CD4-positive, alpha-beta T cell treated with Interleukin-17A for 4 hours (primary cell): ENCODE results near the gene HEXD.
"Not testable (repeated sequence)": the region's sequence is repeated elsewhere in the genome, so short reads cannot be mapped to it uniquely, and the experiment has no call there.

ENCODE experiments used
- DNase-seq: peaks from one replicate; pipeline ENCODE4 v3.0.0-alpha.2; 2020; ENCODE audit warnings: mixed read lengths

Gene HEXD

GRCh38 chr17:82418001-82418986, at the start of gene HEXD, which contains the start of gene OGFOD3:
HEXD (plus strand) TSS chr17:82418347; CDS start chr17:82419800, 1,453 bp downstream.
OGFOD3 (minus strand) TSS chr17:82418586; CDS start chr17:82418485, 101 bp downstream.
- DNase-seq = peak; percentile 92

DNA sequence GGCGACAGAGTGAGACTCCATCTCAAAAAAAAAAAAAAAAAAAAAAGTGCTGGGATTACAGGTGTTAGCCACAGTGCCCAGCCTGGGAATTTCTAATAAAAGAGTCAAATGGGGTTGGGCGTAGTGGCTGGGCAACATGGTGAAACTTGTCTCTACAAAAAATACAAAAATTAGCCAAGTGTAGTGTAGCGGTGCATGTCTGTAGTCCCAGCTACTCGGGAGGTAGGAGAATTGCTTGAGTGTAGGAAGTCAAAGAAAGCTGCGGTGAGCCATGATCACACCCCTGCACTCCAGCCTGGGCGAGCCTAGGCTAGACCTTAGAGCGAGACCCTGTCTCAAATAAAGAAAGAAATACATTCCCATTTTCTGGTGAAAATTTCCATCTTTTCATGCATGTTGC, 48.9 kb upstream of the HEXD start:
- no peak for DNase-seq

- no peak for DNase-seq
Observed at GRCh38 chr17:82370471-82371332, 47.4 kb upstream of the HEXD start.

DNA sequence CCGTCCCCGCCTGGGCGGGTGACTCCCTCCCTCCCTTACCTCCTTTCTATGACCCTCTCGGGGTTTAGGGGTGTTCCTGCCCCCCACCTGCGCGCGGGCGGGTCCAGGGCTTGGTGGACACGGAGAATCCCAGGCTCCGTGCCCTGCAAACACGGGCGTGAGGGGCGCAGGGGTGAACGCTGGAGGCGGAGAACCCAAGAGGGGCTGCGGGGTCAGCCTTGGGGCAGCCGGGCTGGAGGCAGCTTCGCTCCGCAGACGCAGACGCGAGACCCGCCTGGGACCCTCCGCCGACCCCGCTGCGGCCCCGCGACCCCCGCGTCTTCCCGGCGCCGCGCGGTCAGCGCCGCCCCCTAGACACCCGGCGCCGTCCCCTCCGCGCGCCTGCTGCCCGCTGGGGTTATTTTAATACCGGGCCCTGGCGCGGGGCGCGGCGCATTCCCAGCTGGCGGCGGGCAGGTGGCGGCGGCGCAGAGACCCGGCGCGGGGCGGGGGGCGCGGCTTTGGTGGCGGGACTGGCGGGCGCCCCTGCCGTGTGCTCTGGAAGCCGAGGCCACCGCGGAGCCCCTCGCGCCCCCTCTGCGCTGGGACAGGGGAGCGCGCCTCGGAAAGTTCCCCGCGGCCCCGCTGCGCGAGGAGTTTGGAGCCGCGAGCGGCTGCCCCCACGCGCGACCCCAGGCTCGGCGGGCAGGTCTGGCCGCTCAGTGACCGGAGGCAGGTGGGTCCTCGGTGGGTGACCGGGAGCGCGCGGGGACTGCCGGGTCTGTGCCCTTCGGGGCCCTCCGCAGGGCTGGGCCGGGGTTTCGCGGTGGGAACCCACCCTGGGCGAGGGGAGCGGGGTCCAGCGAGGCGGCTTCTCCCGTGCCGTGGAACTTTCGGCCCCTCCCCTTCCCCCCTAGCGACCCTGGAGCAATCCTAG, 46.6 kb upstream of the HEXD start, which contains the start of gene UTS2R:
Gene UTS2R (plus strand): TSS at position 433 of the 916 bp plus-strand sequence. CDS start 2,560 bp downstream, outside the sequence.
- no peak for DNase-seq

GRCh38 chr17:82372249-82373071, 45.7 kb upstream of the HEXD start:
- DNase-seq = no peak

DNA sequence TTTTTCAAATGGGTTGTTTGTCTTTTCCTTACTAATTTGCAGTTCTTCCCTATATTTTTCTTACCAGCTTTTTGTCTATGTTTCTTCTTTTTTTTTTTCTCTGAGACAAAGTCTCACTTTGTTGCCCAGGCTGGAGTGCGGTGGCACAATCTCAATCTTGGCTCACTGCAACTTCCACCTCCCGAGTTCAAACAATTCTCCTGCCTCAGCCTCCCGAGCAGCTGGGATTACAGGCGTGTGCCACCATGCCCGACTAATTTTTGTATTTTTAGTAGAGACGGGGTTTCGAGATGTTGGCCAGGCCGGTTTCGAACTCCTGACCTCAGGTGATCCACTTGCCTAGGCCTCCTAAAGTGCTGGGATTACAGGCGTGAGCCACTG, 45.1 kb upstream of the HEXD start:
- DNase-seq = not testable (repeated sequence)

- DNase-seq = no peak
Observed at GRCh38 chr17:82373731-82374625, 44.2 kb upstream of the HEXD start.

- DNase-seq = no peak
Observed at GRCh38 chr17:82374626-82375331, 43.4 kb upstream of the HEXD start.

GRCh38 chr17:82375359-82376041, 42.6 kb upstream of the HEXD start:
- DNase-seq = no peak

DNA sequence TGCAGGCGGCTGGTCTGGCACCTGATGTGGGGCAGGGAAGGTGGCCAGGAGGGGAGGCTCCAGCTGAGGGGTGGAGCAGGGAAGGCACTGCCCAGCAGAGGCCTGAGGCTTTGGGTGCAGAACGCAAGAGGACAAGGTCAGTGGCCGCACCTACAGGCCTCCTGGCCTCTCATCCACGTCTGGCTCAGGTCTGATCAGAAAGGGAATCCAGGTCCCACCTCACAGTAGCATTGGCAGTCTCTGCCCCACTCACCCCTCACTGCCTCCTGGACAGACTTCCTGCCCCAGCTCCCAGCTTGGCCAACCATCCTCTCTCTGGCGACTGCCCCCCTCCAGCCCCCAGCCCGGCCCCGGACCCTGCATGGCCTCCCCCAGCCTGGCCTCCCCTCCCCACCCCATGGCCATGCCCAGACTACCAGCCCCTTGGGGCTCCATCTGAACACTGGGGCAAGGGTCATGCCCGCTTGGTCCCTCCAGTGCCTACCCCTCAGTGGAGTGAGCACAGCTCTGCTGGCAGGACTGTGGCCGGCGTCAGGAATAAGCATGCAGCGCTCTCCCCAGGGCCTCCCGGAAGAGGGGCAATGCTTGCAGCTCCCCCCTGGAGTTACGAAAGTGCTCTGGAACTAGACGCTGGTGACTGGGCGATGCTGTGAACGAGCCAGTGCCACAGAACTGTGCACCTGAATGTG, 42.0 kb upstream of the HEXD start:
- DNase-seq = no peak

- not testable (repeated sequence) for DNase-seq
Observed at GRCh38 chr17:82377294-82377693, 40.9 kb upstream of the HEXD start.

- no peak for DNase-seq
Observed at GRCh38 chr17:82377924-82378740, 40.0 kb upstream of the HEXD start.

- no peak for DNase-seq
Observed at GRCh38 chr17:82378741-82379021, 39.5 kb upstream of the HEXD start.

DNA sequence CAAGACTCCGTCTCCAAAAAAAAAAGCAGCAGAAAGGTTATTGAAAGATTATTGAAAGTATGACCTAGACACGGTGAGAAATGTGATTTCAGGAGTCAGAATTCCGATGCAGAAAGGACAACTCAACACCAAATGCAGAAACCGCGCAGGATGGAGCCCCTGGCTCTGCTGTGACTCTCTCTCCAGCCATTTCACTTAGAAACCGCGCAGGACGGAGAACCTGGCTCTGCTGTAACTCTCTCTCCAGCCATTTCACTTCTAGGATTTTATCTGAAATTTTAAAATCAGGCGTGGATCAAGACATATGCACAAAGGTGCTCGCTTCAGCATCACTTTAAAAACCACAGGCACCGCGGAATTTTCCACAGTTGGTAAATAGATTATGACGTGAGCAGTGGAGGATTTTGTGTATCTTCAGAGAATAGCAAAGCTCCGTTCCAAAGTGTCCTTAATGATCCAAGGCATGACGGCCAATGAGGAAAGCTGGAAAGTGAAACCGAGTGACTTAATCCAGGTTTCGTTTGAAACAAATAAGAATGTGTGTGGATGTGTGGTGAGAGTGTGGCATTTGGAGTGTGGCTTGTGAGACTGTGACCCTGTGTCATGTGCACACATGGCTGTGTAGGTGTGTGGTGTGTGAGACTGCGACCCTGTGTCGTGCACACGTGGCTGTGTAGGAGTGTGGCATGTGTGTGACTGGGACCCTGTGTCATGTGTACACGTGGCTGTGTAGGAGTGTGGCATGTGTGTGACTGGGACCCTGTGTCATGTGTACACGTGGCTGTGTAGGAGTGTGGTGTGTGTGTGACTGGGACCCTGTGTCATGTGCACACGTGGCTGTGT, 37.1 kb upstream of the HEXD start:
- DNase-seq = no peak

DNA sequence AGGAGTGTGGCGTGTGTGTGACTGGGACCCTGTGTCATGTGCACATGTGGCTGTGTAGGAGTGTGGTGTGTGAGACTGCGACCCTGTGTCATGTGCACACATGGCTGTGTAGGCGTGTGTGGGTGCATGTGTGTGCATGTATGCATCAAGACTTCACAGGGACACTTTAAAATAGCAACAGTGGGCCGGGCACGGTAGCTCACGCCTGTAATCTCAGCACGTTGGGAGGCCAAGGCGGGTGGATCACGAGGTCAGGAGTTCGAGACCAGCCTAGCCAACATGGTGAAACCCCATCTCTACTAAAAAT, 36.5 kb upstream of the HEXD start:
- not testable (repeated sequence) for DNase-seq

DNA sequence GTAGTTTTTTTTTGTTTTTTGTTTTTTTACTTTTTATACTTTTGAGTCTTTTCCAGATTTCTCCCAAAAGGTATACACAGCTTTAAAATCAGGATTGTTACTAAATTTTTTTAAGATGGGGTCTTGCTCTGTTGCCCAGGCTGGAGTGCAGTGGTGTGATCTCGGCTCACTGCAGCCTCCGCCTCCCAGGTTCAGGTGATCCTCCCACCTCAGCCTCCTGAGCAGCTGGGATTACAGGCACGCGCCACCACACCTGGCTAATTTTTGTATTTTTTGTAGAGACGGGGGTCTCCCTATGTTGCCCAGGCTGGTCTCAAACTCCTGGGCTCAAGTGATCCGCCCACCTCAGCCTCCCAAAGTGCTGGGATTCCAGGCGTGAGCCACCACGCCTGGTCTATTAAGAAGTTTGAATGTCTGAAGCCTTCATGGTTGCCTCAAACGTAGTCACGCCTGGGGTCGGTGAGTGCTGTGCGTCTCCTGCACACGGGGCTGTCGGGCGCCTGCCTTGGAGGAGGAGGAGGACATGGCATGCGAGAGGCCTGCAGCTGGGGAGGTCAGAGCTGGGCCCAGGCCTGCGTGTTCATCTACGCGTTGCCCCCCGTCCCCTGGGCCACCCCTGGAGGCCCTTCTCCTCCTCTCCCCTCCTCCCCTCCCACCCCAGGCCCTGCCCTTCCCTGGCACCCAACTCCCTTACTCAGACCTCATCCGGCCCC, 35.8 kb upstream of the HEXD start:
- not testable (repeated sequence) for DNase-seq
